H1 (cell line): ENCODE results near the gene ALDOA. TPM values are rescaled to one million over a fixed set of nuclear protein-coding genes. Genes with fewer than 3 reads are reported as not detected.
A peak's percentile ranks its signal among the peaks of the same experiment; 100 is the strongest.

Experiments used
- BACH1 ChIP-seq: IDR thresholded peaks from 2 replicates; pipeline ENCODE4 v1.6.1; 2012; ENCODE audit warnings: low read length, improper control_type of control experiment
- BRCA1 ChIP-seq: IDR thresholded peaks from 2 replicates; pipeline ENCODE4 v1.6.1; 2012; ENCODE audit warnings: low read depth, low read length, improper control_type of control experiment
- CBX8 ChIP-seq: fragments of 300-800, 300-1000 bp; sonication (generic); IDR thresholded peaks from 2 replicates; pipeline ENCODE4 v1.7.1; 2016; ENCODE audit warnings: low read depth, low read length, borderline replicate concordance
- CHD1 ChIP-seq: IDR thresholded peaks from 2 replicates; pipeline ENCODE4 v1.6.1; 2012; ENCODE audit warnings: low read depth, low read length, improper control_type of control experiment
- CREB1 ChIP-seq: IDR thresholded peaks from 2 replicates; pipeline ENCODE4 v1.6.1; 2012; ENCODE audit warnings: inconsistent platforms
- EZH2 ChIP-seq: fragments of 200-600 bp; sonication (generic); IDR thresholded peaks from 2 replicates; pipeline ENCODE4 v1.7.1; 2012; ENCODE audit warnings: low read depth, mild to moderate bottlenecking, moderate library complexity, low read length, inconsistent platforms; ENCODE audit not compliant: severe bottlenecking
- HDAC6 ChIP-seq: IDR thresholded peaks from one replicate; pipeline ENCODE4 v1.7.1; 2012; ENCODE audit warnings: low read depth, mild to moderate bottlenecking, inconsistent platforms, low read length, moderate library complexity
- JUN ChIP-seq: IDR thresholded peaks from 2 replicates; pipeline ENCODE4 v1.6.1; 2011; ENCODE audit warnings: low read depth, mild to moderate bottlenecking, improper control_type of control experiment, low read length
- NANOG ChIP-seq: IDR thresholded peaks from 2 replicates; pipeline ENCODE4 v1.6.1; 2011; ENCODE audit warnings: low read length, low read depth, mild to moderate bottlenecking, inconsistent platforms; ENCODE audit not compliant: insufficient read depth, poor library complexity, severe bottlenecking
- POLR2A ChIP-seq, 2 experiments: IDR thresholded peaks; 1 replicate in 1 of 2; 2 replicates in 1 of 2; pipeline ENCODE4 v1.6.1; 2011; ENCODE audit warnings: low read depth in 2 of 2, low read length in 2 of 2, mild to moderate bottlenecking in 2 of 2; ENCODE audit errors: control extremely low read depth in 1 of 2
- POLR2AphosphoS5 ChIP-seq: IDR thresholded peaks from 2 replicates; pipeline ENCODE4 v1.6.1; 2011; ENCODE audit warnings: low read depth, low read length
- RAD21 ChIP-seq, 2 experiments: IDR thresholded peaks in 1 of 2; conservative IDR thresholded peaks in 1 of 2; 2 replicates each; pipeline ENCODE4 v1.6.1; 2011; ENCODE audit warnings: low read depth in 2 of 2, low read length in 2 of 2, improper control_type of control experiment in 1 of 2, inconsistent platforms in 1 of 2, mild to moderate bottlenecking in 1 of 2, moderate library complexity in 1 of 2
- RBBP5 ChIP-seq: IDR thresholded peaks from 2 replicates; pipeline ENCODE4 v1.7.1; 2012; ENCODE audit warnings: low read depth, mild to moderate bottlenecking, inconsistent platforms, low read length, moderate library complexity, borderline replicate concordance
- SP1 ChIP-seq: IDR thresholded peaks from 2 replicates; pipeline ENCODE4 v1.6.1; 2011; ENCODE audit warnings: low read depth, low read length
- SRF ChIP-seq: IDR thresholded peaks from 2 replicates; pipeline ENCODE4 v1.6.1; 2011; ENCODE audit warnings: mild to moderate bottlenecking, low read depth, low read length, moderate library complexity
- TAF7 ChIP-seq: optimal IDR thresholded peaks from 2 replicates; pipeline ENCODE3; 2011; ENCODE audit warnings: low read depth, mild to moderate bottlenecking, inconsistent platforms, low read length, moderate library complexity, borderline replicate concordance
- TEAD4 ChIP-seq: IDR thresholded peaks from 2 replicates; pipeline ENCODE4 v1.6.1; 2012; ENCODE audit warnings: low read depth, low read length, inconsistent platforms, mixed read lengths
- polyA plus RNA-seq, 7 experiments: library from polyadenylated mRNA; depleted of rRNA in 3 of 7; stranded (reverse) in 5 of 7; unstranded in 2 of 7; fragments of >200 nt in 5 of 7; fragments of 200-250 nt in 2 of 7; gene quantifications; 1 replicate in 5 of 7; 2 replicates in 1 of 7; 4 replicates in 1 of 7; pipeline versions ENCODE4 v1.2.1 to v1.2.3, GENCODE V29; 2011 to 2013; ENCODE audit warnings: missing spikeins in 2 of 7, mixed read lengths in 2 of 7
- total RNA-seq: library from RNA; stranded (reverse); fragmentation: NEBNext Ultra II Directional; extraction: Animal tissue kit (Norgen Biotek cat#: 25700); gene quantifications from 2 replicates; pipeline ENCODE4 v1.2.1, GENCODE V29; 2021
- TF ChIP-seq, protein P1 (sequence below): IDR thresholded peaks from 2 replicates; pipeline ENCODE4 v1.6.1; 2012; ENCODE audit warnings: low read length, inconsistent platforms
- TF ChIP-seq, protein P2 (sequence below), 3 experiments: IDR thresholded peaks; 1 replicate in 2 of 3; 2 replicates in 1 of 3; pipeline versions ENCODE4 v1.5.1 to v1.6.1; 2011; ENCODE audit warnings: low read length in 3 of 3, mild to moderate bottlenecking in 3 of 3, inconsistent platforms in 2 of 3, low read depth in 1 of 3, moderate library complexity in 1 of 3; ENCODE audit not compliant: insufficient read depth in 1 of 3; ENCODE audit errors: control extremely low read depth in 1 of 3
- TF ChIP-seq, protein P3 (sequence below): IDR thresholded peaks from 2 replicates; pipeline ENCODE4 v1.6.1; 2012; ENCODE audit warnings: inconsistent platforms

The ALDOA gene
- total and polyA plus RNA-seq, 2 of the 8 experiments (the other 6 are each of a cell fraction or from before 2014, with no cell fraction given) = 1,072 to 1,083 TPM

DNA sequence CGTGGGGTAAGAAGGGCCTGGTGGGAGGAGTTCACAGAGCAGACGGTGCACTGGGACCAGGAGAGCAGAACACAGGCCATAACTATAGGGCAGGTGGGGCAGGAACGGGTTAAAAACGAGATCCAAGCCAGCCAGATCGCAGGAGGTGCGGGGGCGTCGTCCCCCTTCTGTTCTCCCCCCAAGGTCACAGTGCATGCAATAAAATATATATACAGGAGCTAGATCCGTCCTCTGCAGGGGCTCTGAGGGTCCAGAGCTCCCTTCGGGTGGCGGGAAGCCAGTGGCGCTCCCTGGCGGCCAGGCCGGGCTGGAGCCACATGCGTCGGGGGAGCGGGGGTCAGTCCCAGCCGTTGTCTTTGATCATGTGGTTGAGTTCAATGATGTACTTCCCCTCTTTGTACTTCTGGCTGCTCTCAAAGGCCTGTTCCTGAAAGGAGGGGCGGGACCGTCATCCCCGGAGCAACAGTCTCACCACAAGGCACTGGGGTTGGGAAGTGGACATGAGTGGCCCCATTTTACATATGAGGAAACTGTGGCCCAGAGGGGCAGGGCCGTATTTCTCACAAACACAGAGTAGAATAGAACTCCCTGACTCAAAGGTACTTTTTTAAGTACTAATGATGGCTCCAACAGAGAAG lies 26.9 kb downstream of the ALDOA start (continued):
- TF ChIP-seq, protein P1, sequence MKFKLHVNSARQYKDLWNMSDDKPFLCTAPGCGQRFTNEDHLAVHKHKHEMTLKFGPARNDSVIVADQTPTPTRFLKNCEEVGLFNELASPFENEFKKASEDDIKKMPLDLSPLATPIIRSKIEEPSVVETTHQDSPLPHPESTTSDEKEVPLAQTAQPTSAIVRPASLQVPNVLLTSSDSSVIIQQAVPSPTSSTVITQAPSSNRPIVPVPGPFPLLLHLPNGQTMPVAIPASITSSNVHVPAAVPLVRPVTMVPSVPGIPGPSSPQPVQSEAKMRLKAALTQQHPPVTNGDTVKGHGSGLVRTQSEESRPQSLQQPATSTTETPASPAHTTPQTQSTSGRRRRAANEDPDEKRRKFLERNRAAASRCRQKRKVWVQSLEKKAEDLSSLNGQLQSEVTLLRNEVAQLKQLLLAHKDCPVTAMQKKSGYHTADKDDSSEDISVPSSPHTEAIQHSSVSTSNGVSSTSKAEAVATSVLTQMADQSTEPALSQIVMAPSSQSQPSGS = no peak; the same call in 1 of the 2 replicates
- TF ChIP-seq BRCA1 (no peak), CREB1 (peak; percentile 70), HDAC6 (no peak), CHD1 (no peak), NANOG (peak; percentile 40), SP1 (peak; percentile 52; the same call in 1 of the 2 replicates), SRF (no peak), BACH1 (no peak), TEAD4 (no peak), EZH2 (no peak), POLR2A (IDR thresholded peaks at IDR 0.05; ENCODE audit: control extremely low read depth in 1 of 2, low read depth in 2 of 2, low read length in 2 of 2) (peak in 1 of 2 experiments; percentile 59; a peak in 1 of 3 replicates), CBX8 (no peak), TAF7 (no peak), POLR2AphosphoS5 (peak; percentile 58; the same call in 1 of the 2 replicates), RAD21 (IDR thresholded peaks at IDR 0.05 in 1 of 2, conservative IDR thresholded peaks at IDR 0.05 in 1 of 2; ENCODE audit: low read depth in 2 of 2, low read length in 2 of 2) (peak; percentile 40 to 56; a peak in 3 of 4 replicates), JUN (no peak), RBBP5 (no peak)
- TF ChIP-seq, protein P2, sequence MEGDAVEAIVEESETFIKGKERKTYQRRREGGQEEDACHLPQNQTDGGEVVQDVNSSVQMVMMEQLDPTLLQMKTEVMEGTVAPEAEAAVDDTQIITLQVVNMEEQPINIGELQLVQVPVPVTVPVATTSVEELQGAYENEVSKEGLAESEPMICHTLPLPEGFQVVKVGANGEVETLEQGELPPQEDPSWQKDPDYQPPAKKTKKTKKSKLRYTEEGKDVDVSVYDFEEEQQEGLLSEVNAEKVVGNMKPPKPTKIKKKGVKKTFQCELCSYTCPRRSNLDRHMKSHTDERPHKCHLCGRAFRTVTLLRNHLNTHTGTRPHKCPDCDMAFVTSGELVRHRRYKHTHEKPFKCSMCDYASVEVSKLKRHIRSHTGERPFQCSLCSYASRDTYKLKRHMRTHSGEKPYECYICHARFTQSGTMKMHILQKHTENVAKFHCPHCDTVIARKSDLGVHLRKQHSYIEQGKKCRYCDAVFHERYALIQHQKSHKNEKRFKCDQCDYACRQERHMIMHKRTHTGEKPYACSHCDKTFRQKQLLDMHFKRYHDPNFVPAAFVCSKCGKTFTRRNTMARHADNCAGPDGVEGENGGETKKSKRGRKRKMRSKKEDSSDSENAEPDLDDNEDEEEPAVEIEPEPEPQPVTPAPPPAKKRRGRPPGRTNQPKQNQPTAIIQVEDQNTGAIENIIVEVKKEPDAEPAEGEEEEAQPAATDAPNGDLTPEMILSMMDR (IDR thresholded peaks at IDR 0.05; ENCODE audit: control extremely low read depth in 1 of 3, insufficient read depth in 1 of 3, low read depth in 1 of 3, low read length in 3 of 3) = peak; percentile 76 to 96 (median 90)
- TF ChIP-seq, protein P3, sequence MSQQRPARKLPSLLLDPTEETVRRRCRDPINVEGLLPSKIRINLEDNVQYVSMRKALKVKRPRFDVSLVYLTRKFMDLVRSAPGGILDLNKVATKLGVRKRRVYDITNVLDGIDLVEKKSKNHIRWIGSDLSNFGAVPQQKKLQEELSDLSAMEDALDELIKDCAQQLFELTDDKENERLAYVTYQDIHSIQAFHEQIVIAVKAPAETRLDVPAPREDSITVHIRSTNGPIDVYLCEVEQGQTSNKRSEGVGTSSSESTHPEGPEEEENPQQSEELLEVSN = peak; percentile 85
